Measurements from ENCODE around the gene MYBPC1.

MYBPC1 gene

DNA sequence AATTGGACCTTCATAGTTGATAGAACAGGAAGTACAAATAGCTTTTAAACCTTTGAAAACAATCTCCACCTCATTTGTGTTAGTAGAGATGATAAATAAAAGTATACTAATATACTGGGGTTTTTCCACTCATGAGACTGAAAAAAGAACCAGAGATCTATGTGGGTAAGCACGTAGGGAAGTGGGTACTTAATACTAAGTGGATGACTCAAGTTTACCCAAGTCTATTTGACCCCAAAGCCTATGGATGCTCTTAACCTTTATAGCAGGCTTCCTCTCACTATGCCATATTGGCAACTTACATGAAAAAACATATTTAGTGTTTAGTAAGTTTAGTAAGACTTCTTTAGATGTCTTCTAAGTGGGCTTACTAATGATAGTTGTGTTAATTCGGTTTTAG lies 53.4 kb downstream of the MYBPC1 start:
- no peaks in the 10 kb centered on the region for H3K36me3 ChIP-seq (ENCODE audit: control insufficient read depth, insufficient read depth, low read length)
- no peak for DNase-seq (ENCODE audit: extremely low read depth, insufficient read length)
- no peaks in the 10 kb centered on the region for H3K27me3 ChIP-seq (replicated peaks; ENCODE audit: control insufficient read depth, insufficient read depth, low read length)
- no peak overlapping the region for H3K4me3 ChIP-seq (replicated peaks; ENCODE audit: low read depth, low read length)
- TF ChIP-seq, protein P1, sequence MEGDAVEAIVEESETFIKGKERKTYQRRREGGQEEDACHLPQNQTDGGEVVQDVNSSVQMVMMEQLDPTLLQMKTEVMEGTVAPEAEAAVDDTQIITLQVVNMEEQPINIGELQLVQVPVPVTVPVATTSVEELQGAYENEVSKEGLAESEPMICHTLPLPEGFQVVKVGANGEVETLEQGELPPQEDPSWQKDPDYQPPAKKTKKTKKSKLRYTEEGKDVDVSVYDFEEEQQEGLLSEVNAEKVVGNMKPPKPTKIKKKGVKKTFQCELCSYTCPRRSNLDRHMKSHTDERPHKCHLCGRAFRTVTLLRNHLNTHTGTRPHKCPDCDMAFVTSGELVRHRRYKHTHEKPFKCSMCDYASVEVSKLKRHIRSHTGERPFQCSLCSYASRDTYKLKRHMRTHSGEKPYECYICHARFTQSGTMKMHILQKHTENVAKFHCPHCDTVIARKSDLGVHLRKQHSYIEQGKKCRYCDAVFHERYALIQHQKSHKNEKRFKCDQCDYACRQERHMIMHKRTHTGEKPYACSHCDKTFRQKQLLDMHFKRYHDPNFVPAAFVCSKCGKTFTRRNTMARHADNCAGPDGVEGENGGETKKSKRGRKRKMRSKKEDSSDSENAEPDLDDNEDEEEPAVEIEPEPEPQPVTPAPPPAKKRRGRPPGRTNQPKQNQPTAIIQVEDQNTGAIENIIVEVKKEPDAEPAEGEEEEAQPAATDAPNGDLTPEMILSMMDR (IDR thresholded peaks at IDR 0.05; ENCODE audit: insufficient read depth, low read length, poor library complexity, severe bottlenecking) = no peak

DNA sequence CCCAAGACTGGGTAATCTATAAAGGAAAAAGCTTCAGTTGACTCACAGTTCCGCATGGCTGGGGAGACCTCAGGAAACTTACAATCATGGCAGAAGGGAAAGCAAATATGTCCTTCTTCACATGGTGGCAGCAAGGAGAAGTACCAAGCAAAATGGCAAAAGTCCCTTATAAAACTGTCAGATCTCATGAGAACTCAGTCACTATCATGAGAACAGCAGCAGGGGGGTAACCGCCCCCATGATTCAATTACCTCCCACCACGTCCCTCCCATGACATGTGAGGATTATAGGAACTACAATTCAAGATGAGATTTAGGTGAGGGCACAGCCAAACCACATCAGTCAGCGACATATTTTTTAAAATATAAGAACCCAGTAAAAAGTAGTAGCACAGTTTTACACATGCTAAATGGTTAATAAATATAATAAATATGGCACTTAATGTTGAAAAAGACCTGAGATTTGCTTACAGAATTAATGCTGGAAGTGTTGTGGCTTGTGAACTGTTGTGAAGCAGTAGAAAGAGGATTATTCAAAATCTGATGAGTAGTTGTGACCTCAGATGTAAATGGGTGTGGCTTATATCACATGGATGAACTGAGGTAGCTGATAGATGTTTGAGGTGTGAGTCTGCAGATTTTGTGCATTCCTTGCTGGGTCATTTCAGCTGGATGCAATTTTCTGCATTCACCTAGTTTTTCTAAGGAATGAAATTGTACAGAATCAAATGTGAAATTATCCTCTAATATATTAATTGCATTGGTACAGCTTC lies 55.8 kb downstream of the MYBPC1 start:
- DNase-seq (ENCODE audit: extremely low read depth, insufficient read length) = no peak
- Histone ChIP-seq H3K4me3 (replicated peaks; ENCODE audit: low read depth, low read length) (no peak overlapping the region), H3K27me3 (replicated peaks; ENCODE audit: control insufficient read depth, insufficient read depth, low read length) (no peaks in the 10 kb centered on the region), H3K36me3 (ENCODE audit: control insufficient read depth, insufficient read depth, low read length) (no peaks in the 10 kb centered on the region)
- TF ChIP-seq, protein P1 (IDR thresholded peaks at IDR 0.05; ENCODE audit: insufficient read depth, low read length, poor library complexity, severe bottlenecking) = no peak

- Histone ChIP-seq H3K4me3 (replicated peaks; ENCODE audit: low read depth, low read length) (no peak overlapping the region), H3K27me3 (replicated peaks; ENCODE audit: control insufficient read depth, insufficient read depth, low read length) (no peaks in the 10 kb centered on the region), H3K36me3 (ENCODE audit: control insufficient read depth, insufficient read depth, low read length) (no peaks in the 10 kb centered on the region)
- TF ChIP-seq, protein P1 (IDR thresholded peaks at IDR 0.05; ENCODE audit: insufficient read depth, low read length, poor library complexity, severe bottlenecking) = no peak
- no peak for DNase-seq (ENCODE audit: extremely low read depth, insufficient read length)
Measured at GRCh38 chr12:101653030-101653429, 58.3 kb downstream of the MYBPC1 start.

- Histone ChIP-seq H3K4me3 (replicated peaks; ENCODE audit: low read depth, low read length) (no peak overlapping the region), H3K36me3 (ENCODE audit: control insufficient read depth, insufficient read depth, low read length) (no peaks in the 10 kb centered on the region), H3K27me3 (replicated peaks; ENCODE audit: control insufficient read depth, insufficient read depth, low read length) (no peaks in the 10 kb centered on the region)
- TF ChIP-seq, protein P1 (IDR thresholded peaks at IDR 0.05; ENCODE audit: insufficient read depth, low read length, poor library complexity, severe bottlenecking) = no peak
- DNase-seq (ENCODE audit: extremely low read depth, insufficient read length) = no peak
Measured at GRCh38 chr12:101653503-101653902, 58.7 kb downstream of the MYBPC1 start.

GRCh38 chr12:101654442-101654841 lies 59.7 kb downstream of the MYBPC1 start:
- TF ChIP-seq, protein P1 (IDR thresholded peaks at IDR 0.05; ENCODE audit: insufficient read depth, low read length, poor library complexity, severe bottlenecking) = no peak
- DNase-seq (ENCODE audit: extremely low read depth, insufficient read length) = no peak
- Histone ChIP-seq H3K4me3 (replicated peaks; ENCODE audit: low read depth, low read length) (no peak overlapping the region), H3K27me3 (replicated peaks; ENCODE audit: control insufficient read depth, insufficient read depth, low read length) (no peaks in the 10 kb centered on the region), H3K36me3 (ENCODE audit: control insufficient read depth, insufficient read depth, low read length) (no peaks in the 10 kb centered on the region)

Measured in GM06990 (cell line).